Ishikawa (cell line): Measurements from ENCODE around the gene ACSL5.

ENCODE experiments used
- CEBPB ChIP-seq: IDR thresholded peaks from 2 replicates; pipeline ENCODE4 v1.6.1; 2012
- EGR1 ChIP-seq: IDR thresholded peaks from 2 replicates; pipeline ENCODE4 v1.6.1; 2012
- EP300 ChIP-seq: IDR thresholded peaks from 2 replicates; pipeline ENCODE4 v1.6.1; 2012; ENCODE audit warnings: borderline replicate concordance
- FOXM1 ChIP-seq: IDR thresholded peaks from 2 replicates; pipeline ENCODE4 v1.6.1; 2012; ENCODE audit warnings: low read depth, borderline replicate concordance
- MAX ChIP-seq: IDR thresholded peaks from 2 replicates; pipeline ENCODE4 v1.6.1; 2012
- NFIC ChIP-seq: IDR thresholded peaks from 2 replicates; pipeline ENCODE4 v1.6.1; 2012
- RAD21 ChIP-seq: IDR thresholded peaks from 2 replicates; pipeline ENCODE4 v1.6.1; 2012; ENCODE audit warnings: low read depth
- REST ChIP-seq: IDR thresholded peaks from 2 replicates; pipeline ENCODE4 v1.6.1; 2012; ENCODE audit warnings: low read depth, mild to moderate bottlenecking
- TAF1 ChIP-seq: IDR thresholded peaks from 2 replicates; pipeline ENCODE4 v1.6.1; 2012; ENCODE audit warnings: low read depth, mild to moderate bottlenecking
- TCF12 ChIP-seq: IDR thresholded peaks from 2 replicates; pipeline ENCODE4 v1.6.1; 2012; ENCODE audit warnings: low read depth
- TEAD4 ChIP-seq: IDR thresholded peaks from 2 replicates; pipeline ENCODE4 v1.6.1; 2012
- USF1 ChIP-seq: IDR thresholded peaks from 2 replicates; pipeline ENCODE4 v1.6.1; 2012
- YY1 ChIP-seq: IDR thresholded peaks from 2 replicates; pipeline ENCODE4 v1.6.1; 2012; ENCODE audit warnings: low read depth
- ZBTB7A ChIP-seq: IDR thresholded peaks from 2 replicates; pipeline ENCODE4 v1.6.1; 2012; ENCODE audit warnings: low read depth

- TF ChIP-seq USF1 = no peak
- no peak for TF ChIP-seq MAX
- no peak for TF ChIP-seq EGR1
- no peak for TF ChIP-seq EP300
- no peak for TF ChIP-seq ZBTB7A
- TF ChIP-seq RAD21 = no peak
- TF ChIP-seq CEBPB = no peak
- no peak for TF ChIP-seq TAF1
- TF ChIP-seq NFIC = no peak
- TF ChIP-seq TEAD4 = no peak
- no peak for TF ChIP-seq REST
- no peak for TF ChIP-seq TCF12
- no peak for TF ChIP-seq YY1
- TF ChIP-seq FOXM1 = no peak
Measured at GRCh38 chr10:112374724-112375541, 1.0 kb downstream of the ACSL5 start.
